Peyer's patch (tissue), 4 donors: ENCODE results near the gene RAB6A. TPM values are rescaled to one million over a fixed set of nuclear protein-coding genes. Genes with fewer than 3 reads are reported as not detected.

Source experiments
- DNase-seq, 3 donors: peaks; one replicate each; pipeline ENCODE4 v3.0.0-alpha.2; 2017 to 2019
- H3K27ac ChIP-seq, 4 donors: fragments of 200-600 bp; sonication (generic); one replicate each; pipeline ENCODE4 v1.5.1; 2016 to 2019
- H3K27me3 ChIP-seq, 2 donors: fragments of 200-600 bp; sonication (generic); one replicate each; pipeline ENCODE4 v1.5.1; 2019
- H3K36me3 ChIP-seq, 3 donors: fragments of 200-600 bp; sonication (generic); one replicate each; pipeline ENCODE4 v1.5.1; 2016 to 2019
- H3K4me1 ChIP-seq, 4 donors: fragments of 200-600 bp; sonication (generic); one replicate each; pipeline ENCODE4 v1.5.1; 2016 to 2019
- H3K4me3 ChIP-seq, 4 donors: fragments of 200-600 bp; sonication (generic); 1 replicate in 3 of 4; 2 replicates in 1 of 4; pipeline ENCODE4 v1.5.1; 2016 to 2019; ENCODE audit warnings: mild to moderate bottlenecking in 1 of 4
- H3K9me3 ChIP-seq, 4 donors: fragments of 200-600 bp; sonication (generic); one replicate each; pipeline ENCODE4 v1.5.1; 2016 to 2019; ENCODE audit warnings: mild to moderate bottlenecking in 1 of 4
- POLR2A ChIP-seq, 2 donors: fragments of 450-650 bp; IDR thresholded peaks; one replicate each; pipeline ENCODE4 v1.5.1; 2017; ENCODE audit warnings: antibody characterized with exemption in 2 of 2, mild to moderate bottlenecking in 2 of 2, moderate library complexity in 2 of 2
- total RNA-seq, 4 donors: library from RNA; depleted of rRNA; stranded (reverse); fragments of >200 nt; gene quantifications; one replicate each; pipeline ENCODE4 v1.1.0, GENCODE V29; 2016
- TF ChIP-seq, protein P1 (sequence below), 6 experiments: fragments of 450-650 bp in 4 of 6; fragments of 200-600 bp in 2 of 6; sonication (generic) in 1 of 6; IDR thresholded peaks; one replicate each; pipeline ENCODE4 v1.5.1; 2017 to 2019; ENCODE audit warnings: antibody characterized with exemption in 6 of 6, mild to moderate bottlenecking in 3 of 6, moderate library complexity in 1 of 6

Gene RAB6A
- total RNA-seq, 4 donors from 2014 or later: 76.7 to 198 (median 182) TPM

DNA sequence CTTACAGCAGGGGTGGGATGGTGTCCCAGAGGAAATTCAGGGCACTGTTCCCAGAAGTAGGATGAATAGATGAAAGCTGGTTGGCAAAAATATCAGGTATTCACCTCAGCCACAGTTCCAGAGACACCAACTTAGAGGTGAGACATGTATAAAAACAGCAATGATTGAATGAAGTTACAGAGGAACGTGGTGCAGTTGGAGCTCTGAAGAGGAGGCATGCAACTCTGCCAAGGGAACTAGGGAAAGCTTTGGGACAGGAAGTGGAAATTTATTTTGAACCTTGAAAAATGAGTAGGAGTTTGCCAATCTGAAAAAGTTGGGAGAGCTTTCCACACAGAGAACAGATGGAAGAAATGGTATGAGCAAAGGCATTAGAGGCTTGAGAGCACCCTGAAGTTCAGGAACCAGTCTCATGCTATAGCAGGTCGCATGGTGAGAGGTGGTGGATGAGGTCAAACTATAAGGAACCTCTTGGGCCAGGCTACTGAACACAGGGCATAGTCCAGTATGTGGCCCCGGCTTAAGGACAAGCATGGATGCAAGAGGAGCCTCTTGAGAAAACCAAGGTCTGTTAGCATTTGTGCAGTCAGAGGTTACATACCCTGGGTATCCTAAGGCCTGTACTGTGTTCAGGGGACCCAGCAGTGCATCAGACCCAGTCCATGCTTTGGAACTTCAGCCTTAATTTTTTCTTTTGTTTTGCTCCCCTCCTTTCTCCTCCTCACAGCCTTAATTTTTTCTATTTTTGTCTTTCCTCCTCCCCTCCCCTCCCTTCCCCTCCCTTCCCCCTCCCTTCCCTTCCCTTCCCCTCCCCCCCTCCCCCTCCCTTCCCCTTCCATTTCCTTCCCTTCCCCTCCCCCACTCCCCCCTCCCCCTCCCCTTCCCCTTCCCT lies 97.0 kb downstream of the RAB6A start:
- Histone ChIP-seq H3K27me3 (no peaks in the 10 kb centered on the region), H3K9me3 (no peaks in the 10 kb centered on the region), H3K36me3 (no peaks in the 10 kb centered on the region), H3K4me3 (no peak overlapping the region), H3K4me1 (peaks cover 0 to 13% (median 4%) of the 10 kb centered on the region in 4 donors), H3K27ac (no peak overlapping the region)
- peak in 1 of 3 donors; percentile 51 for DNase-seq
- no peak for TF ChIP-seq POLR2A (IDR thresholded peaks at IDR 0.05)
- TF ChIP-seq, protein P1, sequence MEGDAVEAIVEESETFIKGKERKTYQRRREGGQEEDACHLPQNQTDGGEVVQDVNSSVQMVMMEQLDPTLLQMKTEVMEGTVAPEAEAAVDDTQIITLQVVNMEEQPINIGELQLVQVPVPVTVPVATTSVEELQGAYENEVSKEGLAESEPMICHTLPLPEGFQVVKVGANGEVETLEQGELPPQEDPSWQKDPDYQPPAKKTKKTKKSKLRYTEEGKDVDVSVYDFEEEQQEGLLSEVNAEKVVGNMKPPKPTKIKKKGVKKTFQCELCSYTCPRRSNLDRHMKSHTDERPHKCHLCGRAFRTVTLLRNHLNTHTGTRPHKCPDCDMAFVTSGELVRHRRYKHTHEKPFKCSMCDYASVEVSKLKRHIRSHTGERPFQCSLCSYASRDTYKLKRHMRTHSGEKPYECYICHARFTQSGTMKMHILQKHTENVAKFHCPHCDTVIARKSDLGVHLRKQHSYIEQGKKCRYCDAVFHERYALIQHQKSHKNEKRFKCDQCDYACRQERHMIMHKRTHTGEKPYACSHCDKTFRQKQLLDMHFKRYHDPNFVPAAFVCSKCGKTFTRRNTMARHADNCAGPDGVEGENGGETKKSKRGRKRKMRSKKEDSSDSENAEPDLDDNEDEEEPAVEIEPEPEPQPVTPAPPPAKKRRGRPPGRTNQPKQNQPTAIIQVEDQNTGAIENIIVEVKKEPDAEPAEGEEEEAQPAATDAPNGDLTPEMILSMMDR (IDR thresholded peaks at IDR 0.05): no peak

- Histone ChIP-seq H3K4me1 (peaks cover 0 to 13% (median 4%) of the 10 kb centered on the region in 4 donors), H3K27me3 (no peaks in the 10 kb centered on the region), H3K9me3 (no peaks in the 10 kb centered on the region), H3K4me3 (no peak overlapping the region), H3K27ac (no peak overlapping the region), H3K36me3 (no peaks in the 10 kb centered on the region)
- peak in 1 of 3 donors; percentile 37 for DNase-seq
- TF ChIP-seq, protein P1 (IDR thresholded peaks at IDR 0.05): no peak
- TF ChIP-seq POLR2A (IDR thresholded peaks at IDR 0.05): no peak
Measured at GRCh38 chr11:73662445-73663157, 98.3 kb downstream of the RAB6A start.

DNA sequence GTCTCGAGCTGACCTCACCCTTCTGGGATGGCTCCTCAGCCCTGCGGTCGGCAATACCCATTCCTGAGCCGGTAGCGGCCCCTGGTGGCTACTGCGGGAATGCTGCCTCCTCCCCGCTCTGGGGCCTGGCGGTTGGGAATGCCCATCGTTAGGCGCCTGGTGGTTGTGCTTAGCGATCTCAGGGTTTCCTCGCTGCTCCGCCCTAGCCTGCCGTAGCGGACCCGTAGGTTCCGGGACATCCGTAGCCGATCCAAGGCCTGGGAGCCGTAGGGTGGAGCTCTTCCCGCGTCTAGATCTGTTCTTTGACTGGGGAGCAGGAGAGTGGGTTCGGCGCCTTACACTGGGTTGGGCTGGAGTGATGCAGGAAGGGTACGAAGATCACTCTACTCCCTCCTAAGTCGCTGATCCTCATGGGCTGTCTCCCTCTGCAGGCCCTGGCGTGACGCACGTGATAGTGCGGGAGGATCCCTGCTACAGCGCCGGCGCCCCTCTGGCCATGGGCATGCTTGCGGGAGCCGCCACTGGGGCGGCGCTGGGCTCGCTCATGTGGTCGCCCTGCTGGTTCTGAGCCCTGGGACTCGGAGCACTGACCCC lies 99.7 kb downstream of the RAB6A start:
- TF ChIP-seq, protein P1 (IDR thresholded peaks at IDR 0.05): peak; percentile 72 to 99 (median 98)
- TF ChIP-seq POLR2A (IDR thresholded peaks at IDR 0.05): peak in 1 of 2 donors; percentile 17
- DNase-seq: peak; percentile 77 to 95 (median 94)
- Histone ChIP-seq H3K4me3 (peak overlapping the region in 2 of 4 donors; percentile 20 to 26), H3K4me1 (peaks cover 0 to 13% (median 4%) of the 10 kb centered on the region in 4 donors), H3K9me3 (no peaks in the 10 kb centered on the region), H3K27ac (no peak overlapping the region), H3K36me3 (no peaks in the 10 kb centered on the region), H3K27me3 (no peaks in the 10 kb centered on the region)

DNA sequence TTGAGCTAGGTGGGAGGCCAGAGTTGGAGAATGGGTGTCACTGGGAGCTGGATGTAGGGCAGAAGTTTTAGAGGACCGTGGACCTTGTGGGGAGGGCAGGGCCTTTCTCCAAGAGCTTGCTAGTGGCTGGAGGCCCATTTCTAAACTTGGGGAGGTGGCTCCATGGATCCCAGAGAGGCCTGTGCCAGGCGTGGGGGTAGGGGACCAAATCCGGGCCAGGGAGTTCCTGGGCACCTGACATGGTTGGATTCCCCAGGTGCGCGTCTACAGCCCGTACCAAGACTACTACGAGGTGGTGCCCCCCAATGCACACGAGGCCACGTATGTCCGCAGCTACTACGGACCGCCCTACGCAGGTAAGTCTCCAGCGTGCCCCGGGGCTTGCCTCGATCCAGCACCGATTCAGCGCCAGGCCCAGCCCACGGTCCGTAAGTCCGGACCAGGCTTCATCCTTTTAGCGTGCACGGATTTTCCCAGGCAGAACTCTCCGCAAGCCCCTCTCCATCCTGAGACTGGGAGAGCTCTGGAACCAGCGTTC lies 100.3 kb downstream of the RAB6A start:
- no peak overlapping the region for H3K27ac ChIP-seq
- H3K4me3 ChIP-seq: peak overlapping the region in 1 of 4 donors; percentile 26
- DNase-seq: no peak

DNA sequence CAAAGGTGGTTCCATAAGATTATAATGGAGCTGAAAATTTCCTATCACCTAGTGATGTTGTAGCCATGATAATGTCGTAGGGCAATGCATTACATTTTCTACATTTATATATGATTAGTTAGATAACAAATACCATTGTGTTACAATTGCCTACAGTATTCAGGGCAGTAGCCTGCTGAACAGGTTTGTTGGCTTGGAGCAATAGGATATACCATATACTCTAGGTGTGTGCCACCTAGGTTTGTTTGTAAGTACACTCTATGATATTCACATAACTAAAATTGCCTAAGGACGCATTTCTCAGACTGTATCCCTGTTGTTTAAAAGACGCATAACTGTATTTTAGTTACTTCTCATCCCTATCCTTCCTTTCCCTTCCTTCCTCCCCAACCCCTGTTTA lies 100.9 kb downstream of the RAB6A start:
- no peak overlapping the region for H3K27ac ChIP-seq
- H3K36me3 ChIP-seq: no peaks in the 10 kb centered on the region
- peaks cover 0 to 13% (median 4%) of the 10 kb centered on the region in 4 donors for H3K4me1 ChIP-seq
- H3K27me3 ChIP-seq: no peaks in the 10 kb centered on the region
- no peaks in the 10 kb centered on the region for H3K9me3 ChIP-seq
- TF ChIP-seq POLR2A (IDR thresholded peaks at IDR 0.05): no peak
- TF ChIP-seq, protein P1 (IDR thresholded peaks at IDR 0.05): no peak
- H3K4me3 ChIP-seq: no peak overlapping the region
- DNase-seq: no peak

More for the DNA sequence above, 100.3 kb downstream of the RAB6A start:
- TF ChIP-seq POLR2A (IDR thresholded peaks at IDR 0.05): no peak
- TF ChIP-seq, protein P1 (IDR thresholded peaks at IDR 0.05): no peak
- Histone ChIP-seq H3K27me3 (no peaks in the 10 kb centered on the region), H3K36me3 (no peaks in the 10 kb centered on the region), H3K4me1 (peaks cover 0 to 13% (median 4%) of the 10 kb centered on the region in 4 donors), H3K9me3 (no peaks in the 10 kb centered on the region)
